CD4-positive, alpha-beta T cell treated with Interleukin-17A for 4 hours (primary cell): Measurements from ENCODE around the gene FGF11.

Source experiments
- DNase-seq: peaks from one replicate; pipeline ENCODE4 v3.0.0-alpha.2; 2020; ENCODE audit warnings: mixed read lengths

Gene FGF11

GRCh38 chr17:7432296-7432695, 7.0 kb upstream of the FGF11 start:
- no peak for DNase-seq

- DNase-seq = peak; percentile 72
Measured at GRCh38 chr17:7435676-7436555, 3.4 kb upstream of the FGF11 start.

DNA sequence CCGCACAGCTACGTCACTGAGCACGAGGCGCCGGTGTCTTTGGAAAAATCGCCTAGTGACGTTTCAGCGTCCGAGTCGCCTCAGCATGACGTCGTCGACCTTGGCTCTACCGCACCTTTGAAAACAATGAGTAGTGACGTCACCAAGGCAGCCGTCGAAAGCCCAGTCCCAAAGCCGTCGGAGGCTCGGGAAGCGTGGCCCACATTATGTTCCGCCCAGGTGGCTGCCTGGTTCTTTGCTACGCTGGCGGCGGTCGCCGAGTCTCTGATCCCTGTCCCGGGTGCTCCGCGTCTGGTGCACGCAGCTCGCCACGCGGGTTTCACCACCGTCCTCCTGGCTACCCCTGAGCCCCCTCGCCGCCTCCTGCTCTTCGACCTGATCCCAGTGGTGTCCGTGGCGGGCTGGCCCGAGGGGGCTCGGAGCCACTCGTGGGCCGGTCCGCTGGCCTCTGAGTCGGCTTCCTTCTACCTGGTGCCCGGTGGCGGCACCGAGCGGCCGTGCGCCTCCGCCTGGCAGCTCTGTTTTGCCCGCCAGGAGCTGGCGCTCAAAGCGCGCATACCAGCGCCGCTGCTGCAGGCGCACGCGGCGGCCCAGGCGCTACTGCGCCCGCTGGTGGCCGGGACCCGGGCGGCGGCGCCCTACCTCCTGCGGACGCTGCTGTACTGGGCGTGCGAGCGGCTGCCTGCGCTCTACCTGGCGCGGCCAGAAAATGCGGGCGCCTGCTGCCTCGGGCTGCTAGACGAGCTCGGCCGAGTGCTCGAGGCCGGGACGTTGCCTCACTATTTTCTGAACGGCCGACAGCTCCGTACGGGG, 2.5 kb upstream of the FGF11 start:
- DNase-seq = peak; percentile 85

- no peak for DNase-seq
Measured at GRCh38 chr17:7437369-7437863, 1.9 kb upstream of the FGF11 start.

GRCh38 chr17:7437950-7438614, 1.2 kb upstream of the FGF11 start:
- peak; percentile 85 for DNase-seq

DNA sequence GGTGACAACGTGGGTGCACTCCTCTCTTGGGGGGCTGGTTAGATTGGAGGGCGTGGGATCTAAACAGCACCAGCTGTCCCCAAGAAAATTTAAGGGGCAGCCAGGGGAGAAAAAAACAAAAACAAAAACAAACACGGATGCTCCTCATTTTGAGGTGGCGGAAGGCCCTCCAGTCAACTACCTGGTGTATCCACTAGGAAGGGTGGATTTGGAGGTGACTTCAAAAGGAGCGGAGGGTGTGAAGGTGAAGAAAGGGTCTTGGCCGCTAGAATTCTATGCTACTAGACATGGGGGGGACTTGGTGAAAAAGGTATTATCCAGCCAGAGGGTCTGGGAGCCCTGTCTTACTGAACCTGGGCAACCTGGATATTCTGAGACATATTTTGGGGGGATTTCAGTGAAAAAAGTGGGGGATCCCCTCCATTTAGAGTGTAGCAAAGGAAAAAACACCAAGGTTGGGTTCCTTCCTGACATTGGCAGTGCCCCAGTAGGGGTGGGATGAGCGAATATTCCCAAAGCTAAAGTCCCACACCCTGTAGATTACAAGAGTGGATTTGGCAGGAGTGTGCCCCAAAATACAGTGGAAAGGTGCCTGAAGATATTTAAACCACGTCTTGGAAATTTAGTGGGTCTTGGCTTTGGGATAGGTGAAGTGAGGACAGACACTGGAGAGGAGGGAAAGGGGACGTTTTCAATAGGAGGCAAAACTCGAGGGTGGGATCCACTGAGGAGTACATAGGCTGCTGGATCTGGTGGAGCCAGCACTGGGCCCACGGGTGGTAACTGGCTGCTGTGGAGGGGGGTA, 454 bp upstream of the FGF11 start:
- DNase-seq = no peak

DNA sequence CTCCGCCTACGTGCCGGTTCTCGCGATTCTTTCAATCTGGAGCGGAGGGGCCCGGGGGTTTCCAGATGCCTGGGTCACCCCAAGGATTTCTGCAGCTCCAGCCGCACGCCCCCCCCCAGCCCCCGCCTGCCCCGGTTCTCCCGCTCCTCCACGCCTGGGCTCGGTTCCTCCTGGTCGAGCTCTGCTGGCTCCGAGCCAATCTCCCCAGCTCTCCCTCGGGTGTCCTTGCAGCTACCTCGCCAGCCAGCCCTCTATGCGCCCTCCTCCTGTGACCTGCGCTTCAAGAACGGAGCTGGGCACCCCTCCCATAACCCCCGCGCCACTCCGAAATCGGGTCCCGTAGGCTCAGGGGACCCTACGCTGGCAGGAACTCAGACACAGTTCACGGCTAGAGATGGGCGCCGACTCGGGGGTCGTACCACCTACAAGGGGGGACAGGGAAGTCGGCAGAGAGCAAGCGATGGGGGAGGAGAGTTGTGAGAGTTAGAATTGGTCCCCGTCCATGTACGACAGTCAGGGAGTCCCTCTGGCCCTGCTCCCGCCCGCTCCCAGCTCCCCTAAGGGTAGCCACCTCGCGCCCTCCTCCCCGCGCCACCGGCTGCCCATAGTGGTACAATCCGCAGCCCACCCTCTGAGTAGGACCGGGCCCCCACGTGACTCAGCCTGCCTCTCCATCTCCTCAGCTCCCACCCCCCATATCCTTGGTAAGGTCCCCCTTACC, 961 bp downstream of the FGF11 start:
- DNase-seq = peak; percentile 45

- peak; percentile 5 for DNase-seq
Measured at GRCh38 chr17:7440834-7441195, 1.5 kb downstream of the FGF11 start.

GRCh38 chr17:7441266-7441665, 2.0 kb downstream of the FGF11 start:
- no peak for DNase-seq

GRCh38 chr17:7442142-7442541, 2.8 kb downstream of the FGF11 start:
- no peak for DNase-seq

DNA sequence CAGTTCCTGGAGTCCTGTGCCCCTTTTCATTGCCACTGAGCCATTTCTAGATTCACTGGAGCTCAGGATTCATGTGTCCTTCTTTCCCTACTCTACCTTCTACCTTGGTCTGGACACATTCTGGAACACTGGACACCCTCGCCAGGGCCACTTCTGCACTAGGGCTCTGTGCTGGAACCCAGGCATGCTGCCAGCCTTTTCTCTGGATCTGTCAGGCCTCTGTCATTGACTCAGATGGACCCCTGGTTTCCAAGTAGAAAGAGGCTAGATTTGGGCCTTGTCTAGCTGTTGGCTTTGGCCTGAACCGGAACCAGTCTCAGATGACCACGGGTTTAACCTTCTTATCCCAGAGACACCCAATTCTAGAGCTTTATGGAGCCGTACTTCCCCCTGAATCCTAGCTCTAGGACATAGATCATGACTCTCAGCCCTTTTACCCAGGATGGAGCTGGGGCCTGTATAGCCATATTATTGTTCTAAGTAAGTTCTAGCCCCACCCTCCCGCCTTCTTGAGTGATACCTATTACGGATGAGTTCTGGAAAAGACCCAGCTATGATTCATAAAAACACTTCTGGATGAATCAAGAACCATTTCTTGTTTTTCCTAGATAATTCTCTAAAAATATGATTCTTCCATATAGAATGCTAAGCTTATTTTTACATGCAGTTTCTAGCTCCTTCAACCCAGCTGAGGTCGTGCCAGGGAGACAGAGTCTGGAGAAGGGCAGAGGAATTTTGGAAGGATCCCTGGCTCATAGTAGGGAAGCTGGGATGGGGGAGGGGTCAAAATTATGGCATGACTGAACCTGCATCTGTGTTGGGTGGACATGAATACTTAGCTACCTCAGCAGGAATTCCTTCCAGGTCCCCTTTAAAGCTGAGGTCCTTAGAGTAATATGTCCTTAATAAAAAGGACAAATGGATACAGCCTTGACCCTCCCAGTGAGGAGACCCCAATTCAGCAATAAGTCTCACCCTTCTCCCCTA, 4.5 kb downstream of the FGF11 start:
- DNase-seq = no peak

GRCh38 chr17:7444682-7445618, 5.6 kb downstream of the FGF11 start, which contains the start of gene CHRNB1:
TSS of gene CHRNB1 (plus strand) at chr17:7445061. CDS start at chr17:7445128, 67 bp downstream.
- DNase-seq = peak; percentile 24

DNA sequence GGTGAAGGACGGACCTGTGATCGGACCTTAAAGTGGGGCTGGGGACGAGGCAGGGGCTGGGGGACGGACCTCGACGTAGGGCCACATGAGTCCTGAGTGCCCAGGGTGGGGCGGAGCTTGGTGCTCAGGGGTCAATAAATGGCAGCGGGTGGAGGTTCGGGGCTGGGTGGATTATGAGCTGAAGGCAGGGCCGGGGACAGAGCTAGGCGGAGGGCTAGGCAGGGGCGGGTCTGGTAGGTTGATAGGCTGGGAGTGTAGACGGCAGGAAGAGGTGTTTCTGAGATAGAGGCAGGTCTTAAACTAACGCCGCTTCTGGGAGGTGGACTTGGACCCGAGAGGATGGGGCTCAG, 6.3 kb downstream of the FGF11 start:
- DNase-seq = peak; percentile 57

- no peak for DNase-seq
Measured at GRCh38 chr17:7448461-7448860, 9.1 kb downstream of the FGF11 start.

DNA sequence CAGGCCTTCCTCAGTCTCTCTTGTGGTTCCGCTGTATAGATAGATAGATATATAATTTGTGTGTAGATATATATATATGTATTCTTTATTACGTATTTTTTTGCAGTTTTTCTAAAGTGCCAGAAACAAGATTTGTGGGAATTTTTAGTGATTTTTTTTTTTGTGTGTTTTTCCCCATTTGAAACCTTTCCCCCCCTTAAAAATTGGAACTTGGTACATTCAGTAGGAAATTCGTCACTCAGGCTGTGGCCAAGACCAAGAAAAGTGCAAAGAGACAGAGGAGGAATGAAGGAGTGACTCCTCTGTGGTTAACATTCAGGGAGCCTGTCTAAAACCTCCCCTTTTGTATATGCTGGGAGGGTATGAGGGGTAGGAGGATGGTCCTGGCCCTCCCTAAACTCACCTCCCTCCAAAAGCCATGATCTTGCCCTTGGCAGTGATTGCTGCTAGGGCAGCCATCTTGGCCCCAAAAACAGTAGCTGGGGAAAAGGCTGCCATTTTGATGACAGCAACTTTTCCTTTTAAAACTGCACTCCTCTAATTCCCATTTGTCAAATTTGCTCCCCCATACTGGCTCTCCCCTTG, 20.7 kb downstream of the FGF11 start:
- DNase-seq = no peak

DNA sequence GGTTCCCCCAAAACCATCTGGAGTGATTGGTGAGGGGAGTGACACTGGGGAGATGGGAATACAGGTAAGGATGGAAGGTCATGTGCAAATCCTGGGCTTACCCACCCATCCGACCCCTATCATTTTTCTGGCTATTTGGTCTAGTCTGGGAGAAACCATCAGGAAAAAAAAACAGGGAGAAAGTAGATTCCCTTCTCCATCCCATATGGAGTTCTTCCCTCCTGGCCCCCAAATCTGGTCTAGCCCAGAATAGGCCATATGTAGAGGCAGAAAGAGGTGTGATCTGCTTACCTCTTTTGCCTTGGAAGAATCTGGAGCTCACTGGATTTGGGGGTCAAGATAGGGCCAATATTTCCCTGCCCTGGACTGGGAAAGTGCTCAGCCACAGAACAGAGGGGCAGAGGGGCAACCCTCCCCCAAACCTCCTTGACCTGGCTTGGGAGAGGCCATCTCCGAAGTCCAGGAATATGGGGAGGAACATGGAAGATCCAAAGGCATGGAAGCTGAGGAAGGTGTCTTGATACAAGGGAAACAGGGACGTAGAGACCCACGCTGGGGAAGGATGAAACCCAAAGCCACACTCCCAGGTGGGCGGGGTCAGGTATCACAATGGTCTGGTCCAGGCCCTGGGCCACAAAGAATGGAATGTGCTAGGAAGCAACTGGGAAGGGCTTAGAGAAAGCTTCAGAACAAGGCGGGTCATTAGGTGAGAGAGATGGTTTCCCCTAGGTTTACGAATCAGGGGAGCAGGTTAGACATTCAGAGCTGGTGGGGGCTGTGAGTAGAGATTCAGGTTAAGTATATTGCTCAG, 21.7 kb downstream of the FGF11 start:
- DNase-seq = no peak

- DNase-seq = no peak
Measured at GRCh38 chr17:7462474-7463371, 23.4 kb downstream of the FGF11 start.
